Neural progenitor cell (in vitro differentiated cells): ENCODE measurements around the gene NEGR1. TPM values are rescaled to one million over a fixed set of nuclear protein-coding genes. Genes with fewer than 3 reads are reported as not detected.

Source experiments
- DNase-seq: peaks from one replicate; pipeline ENCODE4 v3.0.0-alpha.2; 2016; ENCODE audit warnings: low spot score
- H2AFZ ChIP-seq: fragments of 200-600 bp; sonication (generic); replicated peaks from 2 replicates; pipeline ENCODE4 v1.6.1; 2016; ENCODE audit warnings: antibody characterized with exemption
- H3F3A ChIP-seq: fragments of 200-600 bp; sonication (generic); 2 replicates; pipeline ENCODE4 v1.6.1; 2016; ENCODE audit warnings: antibody characterized with exemption, low read depth
- H3K27ac ChIP-seq: fragments of 200-600 bp; sonication (generic); 2 replicates; pipeline ENCODE4 v1.5.1; 2016; ENCODE audit warnings: mild to moderate bottlenecking
- H3K27me3 ChIP-seq: fragments of 200-600 bp; sonication (generic); 2 replicates; pipeline ENCODE4 v1.6.1; 2016; ENCODE audit warnings: mild to moderate bottlenecking, moderate library complexity
- H3K36me3 ChIP-seq: fragments of 200-600 bp; sonication (generic); 2 replicates; pipeline ENCODE4 v1.5.1; 2016
- H3K4me1 ChIP-seq: fragments of 200-600 bp; sonication (generic); 2 replicates; pipeline ENCODE4 v1.6.1; 2016; ENCODE audit warnings: mixed run types
- H3K4me2 ChIP-seq: fragments of 200-600 bp; sonication (generic); 2 replicates; pipeline ENCODE4 v1.6.1; 2016
- H3K4me3 ChIP-seq: fragments of 200-600 bp; sonication (generic); 2 replicates; pipeline ENCODE4 v1.5.1; 2016
- H3K79me2 ChIP-seq: fragments of 200-600 bp; sonication (generic); 2 replicates; pipeline ENCODE4 v1.6.1; 2016; ENCODE audit warnings: low read depth
- H3K9ac ChIP-seq: fragments of 200-600 bp; sonication (generic); 2 replicates; pipeline ENCODE4 v1.6.1; 2016
- H3K9me3 ChIP-seq: fragments of 200-600 bp; sonication (generic); 2 replicates; pipeline ENCODE4 v1.5.1; 2016; ENCODE audit warnings: low read depth
- H4K20me1 ChIP-seq: fragments of 200-600 bp; sonication (generic); 2 replicates; pipeline ENCODE4 v1.6.1; 2016; ENCODE audit warnings: low read depth
- H3K27ac Mint-ChIP-seq: 3 replicates; pipeline ENCODE4 v1.8.0; 2021; ENCODE audit warnings: mixed read lengths
- H3K27me3 Mint-ChIP-seq: 2 replicates; pipeline ENCODE4 v1.8.0; 2022; ENCODE audit warnings: low read depth, mild to moderate bottlenecking, inconsistent platforms, moderate library complexity, mixed read lengths; ENCODE audit not compliant: insufficient read depth
- H3K36me3 Mint-ChIP-seq: 3 replicates; pipeline ENCODE4 v1.8.0; 2021; ENCODE audit warnings: mixed read lengths
- H3K4me1 Mint-ChIP-seq: 3 replicates; pipeline ENCODE4 v1.8.0; 2021; ENCODE audit warnings: mixed read lengths
- H3K4me3 Mint-ChIP-seq: 3 replicates; pipeline ENCODE4 v1.8.0; 2021; ENCODE audit warnings: mild to moderate bottlenecking, moderate library complexity, mixed read lengths
- H3K9me3 Mint-ChIP-seq: 3 replicates; pipeline ENCODE4 v1.8.0; 2020; ENCODE audit warnings: mixed read lengths
- EZH2 ChIP-seq: fragments of 200-600 bp; sonication (generic); IDR thresholded peaks from 2 replicates; pipeline ENCODE4 v1.6.1; 2017; ENCODE audit warnings: antibody characterized with exemption, mild to moderate bottlenecking, moderate library complexity
- EZH2phosphoT487 ChIP-seq: fragments of 200-600 bp; sonication (generic); IDR thresholded peaks from 2 replicates; pipeline ENCODE4 v1.6.1; 2017; ENCODE audit warnings: antibody characterized with exemption
- total RNA-seq: library from RNA; depleted of rRNA; stranded (reverse); fragments of >200 nt; gene quantifications from 2 replicates; pipeline ENCODE4 v1.2.3, GENCODE V29; 2015; ENCODE audit warnings: low replicate concordance
- TF ChIP-seq, protein P1 (sequence below): fragments of 200-600 bp; sonication (generic); IDR thresholded peaks from 2 replicates; pipeline ENCODE4 v1.5.1; 2017; ENCODE audit warnings: antibody characterized with exemption, mild to moderate bottlenecking

Gene NEGR1
- total RNA-seq, 1 donor from 2014 or later: 0.62 TPM

DNA sequence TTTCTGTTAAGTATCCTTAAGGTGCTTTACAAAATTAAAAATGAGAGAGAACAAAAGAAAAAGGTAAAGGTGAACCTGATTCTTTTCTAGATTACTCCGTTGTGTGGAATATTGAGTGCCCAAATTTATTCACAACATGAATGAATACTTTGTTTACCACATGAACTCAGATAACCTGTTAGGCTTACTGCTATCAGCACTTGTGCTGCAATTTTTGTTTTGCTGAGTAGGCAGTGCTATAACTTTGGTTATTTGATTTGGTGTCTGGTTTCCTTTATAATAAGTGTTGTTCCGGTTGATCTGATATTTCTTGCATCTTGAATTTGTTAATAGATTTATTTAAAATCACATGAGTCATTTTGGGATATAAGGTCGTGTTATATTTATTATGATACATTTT lies 195.9 kb downstream of the NEGR1 start:
- Mint-ChIP-seq H3K36me3 (no peaks in the 10 kb centered on the region), H3K4me1 (no peaks in the 10 kb centered on the region), H3K4me3 (no peak overlapping the region), H3K27ac (no peak overlapping the region), H3K9me3 (no peaks in the 10 kb centered on the region), H3K27me3 (no peaks in the 10 kb centered on the region)
- no peak overlapping the region for H3K9ac ChIP-seq
- H4K20me1 ChIP-seq: no peaks in the 10 kb centered on the region
- H3K36me3 ChIP-seq: no peaks in the 10 kb centered on the region
- no peak overlapping the region for H3K27ac ChIP-seq
- H3K4me1 ChIP-seq: no peaks in the 10 kb centered on the region
- TF ChIP-seq EZH2: no peak
- TF ChIP-seq EZH2phosphoT487: no peak
- TF ChIP-seq, protein P1, sequence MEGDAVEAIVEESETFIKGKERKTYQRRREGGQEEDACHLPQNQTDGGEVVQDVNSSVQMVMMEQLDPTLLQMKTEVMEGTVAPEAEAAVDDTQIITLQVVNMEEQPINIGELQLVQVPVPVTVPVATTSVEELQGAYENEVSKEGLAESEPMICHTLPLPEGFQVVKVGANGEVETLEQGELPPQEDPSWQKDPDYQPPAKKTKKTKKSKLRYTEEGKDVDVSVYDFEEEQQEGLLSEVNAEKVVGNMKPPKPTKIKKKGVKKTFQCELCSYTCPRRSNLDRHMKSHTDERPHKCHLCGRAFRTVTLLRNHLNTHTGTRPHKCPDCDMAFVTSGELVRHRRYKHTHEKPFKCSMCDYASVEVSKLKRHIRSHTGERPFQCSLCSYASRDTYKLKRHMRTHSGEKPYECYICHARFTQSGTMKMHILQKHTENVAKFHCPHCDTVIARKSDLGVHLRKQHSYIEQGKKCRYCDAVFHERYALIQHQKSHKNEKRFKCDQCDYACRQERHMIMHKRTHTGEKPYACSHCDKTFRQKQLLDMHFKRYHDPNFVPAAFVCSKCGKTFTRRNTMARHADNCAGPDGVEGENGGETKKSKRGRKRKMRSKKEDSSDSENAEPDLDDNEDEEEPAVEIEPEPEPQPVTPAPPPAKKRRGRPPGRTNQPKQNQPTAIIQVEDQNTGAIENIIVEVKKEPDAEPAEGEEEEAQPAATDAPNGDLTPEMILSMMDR: no peak
- no peak overlapping the region for H2AFZ ChIP-seq
- no peak for DNase-seq
- no peak overlapping the region for H3K4me2 ChIP-seq
- H3K9me3 ChIP-seq: no peaks in the 10 kb centered on the region
- no peak overlapping the region for H3K4me3 ChIP-seq
- no peaks in the 10 kb centered on the region for H3K27me3 ChIP-seq
- no peaks in the 10 kb centered on the region for H3K79me2 ChIP-seq
- no peaks in the 10 kb centered on the region for H3F3A ChIP-seq

DNA sequence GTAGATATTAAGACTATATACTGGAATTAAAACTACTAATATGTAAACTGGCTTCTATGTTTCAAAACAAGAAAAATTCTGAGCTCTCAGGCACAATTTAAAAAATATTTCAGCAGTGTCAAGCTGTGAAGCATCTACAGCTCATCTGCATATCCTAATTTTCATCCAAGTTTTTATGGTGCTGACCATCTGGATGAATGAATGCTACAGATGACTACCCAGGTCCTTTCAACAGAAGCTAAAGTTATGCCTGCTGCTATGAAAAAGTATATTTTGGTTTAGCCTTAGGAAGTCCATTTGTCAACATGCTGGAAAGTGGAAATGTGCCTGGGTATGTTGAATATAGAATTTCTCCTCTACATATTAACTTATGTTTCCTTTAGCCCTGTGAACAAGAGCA lies 206.9 kb downstream of the NEGR1 start:
- Mint-ChIP-seq H3K36me3 (no peaks in the 10 kb centered on the region), H3K9me3 (no peaks in the 10 kb centered on the region), H3K27me3 (no peaks in the 10 kb centered on the region), H3K27ac (no peak overlapping the region), H3K4me3 (no peak overlapping the region), H3K4me1 (peaks cover 9% of the 10 kb centered on the region)
- no peaks in the 10 kb centered on the region for H3K36me3 ChIP-seq
- H3K27me3 ChIP-seq: no peaks in the 10 kb centered on the region
- no peaks in the 10 kb centered on the region for H4K20me1 ChIP-seq
- no peak overlapping the region for H3K27ac ChIP-seq
- no peaks in the 10 kb centered on the region for H3K79me2 ChIP-seq
- no peak overlapping the region for H3K4me2 ChIP-seq
- no peaks in the 10 kb centered on the region for H3F3A ChIP-seq
- no peaks in the 10 kb centered on the region for H3K9me3 ChIP-seq
- H3K4me3 ChIP-seq: no peak overlapping the region
- H3K4me1 ChIP-seq: no peaks in the 10 kb centered on the region
- H3K9ac ChIP-seq: no peak overlapping the region
- no peak overlapping the region for H2AFZ ChIP-seq
- DNase-seq: no peak
- TF ChIP-seq EZH2: no peak
- no peak for TF ChIP-seq EZH2phosphoT487
- TF ChIP-seq, protein P1: no peak

DNA sequence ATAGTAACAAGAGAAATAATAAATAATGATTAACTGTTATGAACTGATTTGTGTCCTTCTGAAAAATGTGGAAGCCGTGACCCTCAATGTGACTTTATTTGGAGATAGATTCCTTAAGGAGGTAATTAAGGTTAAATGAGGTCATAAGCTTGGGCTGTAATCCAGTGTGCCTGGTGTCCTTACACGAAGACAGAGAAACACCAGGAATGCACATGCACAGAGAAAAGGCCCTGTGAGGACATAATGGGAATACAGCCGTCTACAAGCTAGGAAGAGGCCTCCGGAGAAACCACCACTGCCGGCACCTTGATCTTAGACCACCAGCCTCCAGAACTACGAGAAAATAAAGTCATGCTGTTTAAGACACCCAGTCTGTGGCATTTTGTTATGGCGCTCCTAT lies 215.9 kb downstream of the NEGR1 start:
- Histone ChIP-seq H3K79me2 (no peaks in the 10 kb centered on the region), H3K4me3 (no peak overlapping the region), H3K36me3 (no peaks in the 10 kb centered on the region), H3K4me1 (no peaks in the 10 kb centered on the region), H3K27me3 (no peaks in the 10 kb centered on the region), H3K27ac (no peak overlapping the region), H3K9me3 (no peaks in the 10 kb centered on the region), H3K9ac (no peak overlapping the region), H4K20me1 (no peaks in the 10 kb centered on the region), H3K4me2 (no peak overlapping the region), H3F3A (no peaks in the 10 kb centered on the region), H2AFZ (no peak overlapping the region)
- no peaks in the 10 kb centered on the region for H3K9me3 Mint-ChIP-seq
- no peaks in the 10 kb centered on the region for H3K27me3 Mint-ChIP-seq
- DNase-seq: peak; percentile 9
- H3K36me3 Mint-ChIP-seq: no peaks in the 10 kb centered on the region
- peaks cover 15% of the 10 kb centered on the region for H3K4me1 Mint-ChIP-seq
- TF ChIP-seq EZH2 (no peak), EZH2phosphoT487 (no peak)
- TF ChIP-seq, protein P1: no peak
- H3K4me3 Mint-ChIP-seq: no peak overlapping the region
- no peak overlapping the region for H3K27ac Mint-ChIP-seq
